Ramos (cell line): ENCODE measurements around the gene PPFIA4.
"Not testable (repeated sequence)": the region's sequence is repeated elsewhere in the genome, so short reads cannot be mapped to it uniquely, and the experiment has no call there.

Experiments
- in situ Hi-C: fragments of 300-500 bp; cut with MboI; formaldehyde crosslinking; loops from one replicate; pipeline ENCODE4 v1.14.3; 2022; ENCODE audit warnings: low sequenced_read_pairs; ENCODE audit not compliant: unreplicated experiment

The PPFIA4 gene

GRCh38 chr1:203026031-203026665, at the start of gene PPFIA4:
PPFIA4 (plus strand) TSS chr1:203026491; CDS start chr1:203039009, 12,518 bp downstream.
- in situ Hi-C loops, result loop anchor here (25.0 kb wide), 1 partner anchor 186 kb away; no protein-coding TSS in a partner anchor

- in situ Hi-C loops, result no loop called here
These were observed 49.7 kb upstream of the PPFIA4 start for GRCh38 chr1:202976633-202977032.

- in situ Hi-C loops, result no loop called here
These were observed 46.8 kb upstream of the PPFIA4 start for GRCh38 chr1:202979459-202979858.

- in situ Hi-C loops, result no loop called here
These were observed 44.4 kb upstream of the PPFIA4 start for GRCh38 chr1:202981939-202982338.

- in situ Hi-C loops, result no loop called here
These were observed 43.4 kb upstream of the PPFIA4 start for GRCh38 chr1:202982715-202983430.

GRCh38 chr1:202986120-202986519, 40.2 kb upstream of the PPFIA4 start:
- in situ Hi-C loops, result not testable (repeated sequence)

GRCh38 chr1:202987255-202987654, 39.0 kb upstream of the PPFIA4 start:
- in situ Hi-C loops, result no loop called here

- in situ Hi-C loops, result no loop called here
These were observed 38.2 kb upstream of the PPFIA4 start for GRCh38 chr1:202987922-202988583.

GRCh38 chr1:202989879-202990278, 36.4 kb upstream of the PPFIA4 start:
- in situ Hi-C loops, result no loop called here

- in situ Hi-C loops, result no loop called here
These were observed 35.2 kb upstream of the PPFIA4 start for GRCh38 chr1:202991112-202991511.

- in situ Hi-C loops, result no loop called here
These were observed 31.5 kb upstream of the PPFIA4 start for GRCh38 chr1:202994756-202995155.

GRCh38 chr1:202998836-202999750, 27.2 kb upstream of the PPFIA4 start:
- in situ Hi-C loops, result no loop called here

GRCh38 chr1:203000217-203000944, 25.9 kb upstream of the PPFIA4 start:
- in situ Hi-C loops, result no loop called here

GRCh38 chr1:203001986-203002385, 24.3 kb upstream of the PPFIA4 start:
- in situ Hi-C loops, result no loop called here

- in situ Hi-C loops, result no loop called here
These were observed 23.3 kb upstream of the PPFIA4 start for GRCh38 chr1:203002951-203003350.

GRCh38 chr1:203005395-203006142, 20.7 kb upstream of the PPFIA4 start:
- in situ Hi-C loops, result not testable (repeated sequence)

GRCh38 chr1:203006948-203007871, 19.1 kb upstream of the PPFIA4 start, which contains the start of gene TMEM183A:
TMEM183A (plus strand) TSS chr1:203007374; CDS start chr1:203007466, 92 bp downstream.
- in situ Hi-C loops, result no loop called here

- in situ Hi-C loops, result no loop called here
These were observed 17.1 kb upstream of the PPFIA4 start for GRCh38 chr1:203009185-203009584.
